ENCODE measurements around the gene SAFB2.

The SAFB2 gene

GRCh38 chr19:5545051-5545450 is 77.5 kb downstream of the SAFB2 start:
- Histone ChIP-seq H3K27me3 (ENCODE audit: insufficient read depth, low read length) (no peaks in the 10 kb centered on the region), H2AFZ (ENCODE audit: low read length, unreplicated experiment) (no peak overlapping the region), H3K4me1 (ENCODE audit: control insufficient read depth, insufficient read depth, low read length, unreplicated experiment) (no peaks in the 10 kb centered on the region), H3K27ac (ENCODE audit: low read depth, low read length) (no peak overlapping the region), H3K79me2 (ENCODE audit: control insufficient read depth, insufficient read depth, low read length, unreplicated experiment) (no peaks in the 10 kb centered on the region), H3K4me3 (ENCODE audit: low read depth, low read length) (no peak overlapping the region), H3K36me3 (ENCODE audit: insufficient read depth, low read length) (no peaks in the 10 kb centered on the region)

GRCh38 chr19:5542665-5543064 is 79.9 kb downstream of the SAFB2 start:
- H3K4me1 ChIP-seq (ENCODE audit: control insufficient read depth, insufficient read depth, low read length, unreplicated experiment) = no peaks in the 10 kb centered on the region
- H3K79me2 ChIP-seq (ENCODE audit: control insufficient read depth, insufficient read depth, low read length, unreplicated experiment) = no peaks in the 10 kb centered on the region

GRCh38 chr19:5541456-5541855 is 81.1 kb downstream of the SAFB2 start:
- H2AFZ ChIP-seq (ENCODE audit: low read length, unreplicated experiment) = no peak overlapping the region
- H3K79me2 ChIP-seq (ENCODE audit: control insufficient read depth, insufficient read depth, low read length, unreplicated experiment) = no peaks in the 10 kb centered on the region
- H3K4me3 ChIP-seq (ENCODE audit: low read depth, low read length) = no peak overlapping the region
- H3K4me1 ChIP-seq (ENCODE audit: control insufficient read depth, insufficient read depth, low read length, unreplicated experiment) = no peaks in the 10 kb centered on the region
- no peaks in the 10 kb centered on the region for H3K36me3 ChIP-seq (ENCODE audit: insufficient read depth, low read length)
- H3K27me3 ChIP-seq (ENCODE audit: insufficient read depth, low read length) = peaks cover 2% of the 10 kb centered on the region; the same call in 1 of the 2 replicates
- no peak overlapping the region for H3K27ac ChIP-seq (ENCODE audit: low read depth, low read length)

More at GRCh38 chr19:5542665-5543064, 79.9 kb downstream of the SAFB2 start:
- no peak overlapping the region for H3K4me3 ChIP-seq (ENCODE audit: low read depth, low read length)
- no peaks in the 10 kb centered on the region for H3K36me3 ChIP-seq (ENCODE audit: insufficient read depth, low read length)
- H3K27ac ChIP-seq (ENCODE audit: low read depth, low read length) = no peak overlapping the region
- H3K27me3 ChIP-seq (ENCODE audit: insufficient read depth, low read length) = no peaks in the 10 kb centered on the region
- H2AFZ ChIP-seq (ENCODE audit: low read length, unreplicated experiment) = no peak overlapping the region

- no peak overlapping the region for H3K27ac ChIP-seq (ENCODE audit: low read depth, low read length)
- no peak overlapping the region for H2AFZ ChIP-seq (ENCODE audit: low read length, unreplicated experiment)
- H3K79me2 ChIP-seq (ENCODE audit: control insufficient read depth, insufficient read depth, low read length, unreplicated experiment) = no peaks in the 10 kb centered on the region
- H3K4me1 ChIP-seq (ENCODE audit: control insufficient read depth, insufficient read depth, low read length, unreplicated experiment) = no peaks in the 10 kb centered on the region
- peaks cover 8% of the 10 kb centered on the region; the same call in 1 of the 2 replicates for H3K27me3 ChIP-seq (ENCODE audit: insufficient read depth, low read length)
- H3K36me3 ChIP-seq (ENCODE audit: insufficient read depth, low read length) = no peaks in the 10 kb centered on the region
- no peak overlapping the region for H3K4me3 ChIP-seq (ENCODE audit: low read depth, low read length)
Observed at GRCh38 chr19:5540208-5540607, 82.4 kb downstream of the SAFB2 start.

- Histone ChIP-seq H3K27ac (ENCODE audit: low read depth, low read length) (no peak overlapping the region), H3K79me2 (ENCODE audit: control insufficient read depth, insufficient read depth, low read length, unreplicated experiment) (no peaks in the 10 kb centered on the region), H3K4me1 (ENCODE audit: control insufficient read depth, insufficient read depth, low read length, unreplicated experiment) (no peaks in the 10 kb centered on the region), H3K36me3 (ENCODE audit: insufficient read depth, low read length) (no peaks in the 10 kb centered on the region), H2AFZ (ENCODE audit: low read length, unreplicated experiment) (no peak overlapping the region), H3K27me3 (ENCODE audit: insufficient read depth, low read length) (peaks cover 8% of the 10 kb centered on the region; the same call in 1 of the 2 replicates), H3K4me3 (ENCODE audit: low read depth, low read length) (no peak overlapping the region)
Observed at GRCh38 chr19:5537870-5538269, 84.7 kb downstream of the SAFB2 start.
